K562 (cell line): ENCODE data around the gene NES. TPM values are rescaled to one million over a fixed set of nuclear protein-coding genes. Genes with fewer than 3 reads are reported as not detected.

Source experiments
- CSDE1 ChIP-seq, 2 experiments: fragments of 450-650 bp; IDR thresholded peaks; 2 replicates each; pipeline ENCODE4 v1.6.1; 2016; ENCODE audit warnings: mild to moderate bottlenecking in 1 of 2
- E2F3 ChIP-seq: fragments of 250-450 bp; sonication (Bioruptor Pico); IDR thresholded peaks from 2 replicates; pipeline ENCODE4 v1.4.0; 2020; ENCODE audit warnings: mild to moderate bottlenecking
- GTF2E2 ChIP-seq: fragments of 200-800 bp; sonication (Bioruptor generic); IDR thresholded peaks from 2 replicates; pipeline ENCODE4 v1.6.1; 2016; ENCODE audit warnings: missing genetic modification characterization, missing compliant biosample characterization
- RBFOX2 ChIP-seq: fragments of 200-400 bp; formaldehyde crosslinking; IDR thresholded peaks from 2 replicates; pipeline ENCODE4 v1.6.1; 2017; ENCODE audit warnings: low read depth, mild to moderate bottlenecking, low read length, moderate library complexity
- SIRT6 ChIP-seq: IDR thresholded peaks from one replicate; pipeline ENCODE4 v1.6.1; 2012; ENCODE audit warnings: low read depth, mild to moderate bottlenecking, control low read depth, inconsistent platforms, low read length, moderate library complexity
- SMAD2 ChIP-seq: fragments of 150-350 bp; IDR thresholded peaks from 2 replicates; pipeline ENCODE4 v1.6.1; 2014; ENCODE audit warnings: low read depth, mild to moderate bottlenecking, low read length
- SMARCE1 ChIP-seq: fragments of 450-650 bp; IDR thresholded peaks from 2 replicates; pipeline ENCODE4 v1.7.1; 2016; ENCODE audit warnings: mild to moderate bottlenecking
- TEAD1 ChIP-seq, 2 experiments: fragments of 450-650 bp in 1 of 2; sonication (generic) in 1 of 2; formaldehyde crosslinking; IDR thresholded peaks; 2 replicates each; pipeline versions ENCODE4 v1.4.0 to v1.8.0; 2020 to 2022; ENCODE audit warnings: mild to moderate bottlenecking in 2 of 2, missing genetic modification reagents in 1 of 2
- ZNF124 ChIP-seq: sonication (generic); formaldehyde crosslinking; IDR thresholded peaks from 2 replicates; pipeline ENCODE4 v1.8.1; 2022; ENCODE audit warnings: missing genetic modification reagents
- polyA plus RNA-seq, 8 experiments: library from polyadenylated mRNA; depleted of rRNA in 4 of 8; stranded (reverse) in 5 of 8; unstranded in 3 of 8; fragments of >200 nt; fragmentation: Nextera tagmentation in 2 of 8; fragmentation: Illumina TruSeq in 1 of 8; extraction: Ambion mirVana in 2 of 8; extraction: Trizol in 1 of 8; gene quantifications; 2 replicates each; pipeline versions ENCODE4 v1.2.1 to v1.2.3, GENCODE V29; 2011 to 2014; ENCODE audit warnings: inconsistent platforms in 1 of 8, missing spikeins in 1 of 8
- total RNA-seq, 7 experiments: library from RNA; depleted of rRNA in 6 of 7; stranded (reverse); fragments of >200 nt in 6 of 7; fragmentation: Illumina TruSeq in 2 of 7; extraction: Trizol in 2 of 7; gene quantifications; 2 replicates each; pipeline versions ENCODE4 v1.2.1 to v1.2.3, GENCODE V29; 2011 to 2021; ENCODE audit warnings: low replicate concordance in 1 of 7
- TF ChIP-seq, protein P1 (sequence below), 2 experiments: fragments of 250-450 bp in 1 of 2; fragments of 450-650 bp in 1 of 2; sonication (Bioruptor Pico) in 1 of 2; IDR thresholded peaks; 2 replicates each; pipeline versions ENCODE4 v1.6.1 to v1.8.0; 2016 to 2021; ENCODE audit warnings: mild to moderate bottlenecking in 2 of 2, moderate library complexity in 2 of 2, missing compliant biosample characterization in 1 of 2, missing genetic modification characterization in 1 of 2
- TF ChIP-seq, protein P2 (sequence below): fragments of 250-450 bp; sonication (Bioruptor Pico); IDR thresholded peaks from 2 replicates; pipeline ENCODE4 v1.8.0; 2021; ENCODE audit warnings: borderline replicate concordance, mild to moderate bottlenecking, moderate library complexity; ENCODE audit not compliant: poor library complexity, severe bottlenecking
- TF ChIP-seq, protein P3 (sequence below): fragments of 450-650 bp; IDR thresholded peaks from 2 replicates; pipeline ENCODE4 v1.6.1; 2016; ENCODE audit warnings: mild to moderate bottlenecking, moderate library complexity
- TF ChIP-seq, protein P4 (sequence below): fragments of 450-650 bp; IDR thresholded peaks from 2 replicates; pipeline ENCODE4 v1.6.1; 2016; ENCODE audit warnings: missing biosample characterization, missing genetic modification characterization

Gene NES
- total and polyA plus RNA-seq, 9 of the 15 experiments (the other 6 are each of a cell fraction or from before 2014, with no cell fraction given), result 0.10 to 8.6 (median 4.2) TPM

DNA sequence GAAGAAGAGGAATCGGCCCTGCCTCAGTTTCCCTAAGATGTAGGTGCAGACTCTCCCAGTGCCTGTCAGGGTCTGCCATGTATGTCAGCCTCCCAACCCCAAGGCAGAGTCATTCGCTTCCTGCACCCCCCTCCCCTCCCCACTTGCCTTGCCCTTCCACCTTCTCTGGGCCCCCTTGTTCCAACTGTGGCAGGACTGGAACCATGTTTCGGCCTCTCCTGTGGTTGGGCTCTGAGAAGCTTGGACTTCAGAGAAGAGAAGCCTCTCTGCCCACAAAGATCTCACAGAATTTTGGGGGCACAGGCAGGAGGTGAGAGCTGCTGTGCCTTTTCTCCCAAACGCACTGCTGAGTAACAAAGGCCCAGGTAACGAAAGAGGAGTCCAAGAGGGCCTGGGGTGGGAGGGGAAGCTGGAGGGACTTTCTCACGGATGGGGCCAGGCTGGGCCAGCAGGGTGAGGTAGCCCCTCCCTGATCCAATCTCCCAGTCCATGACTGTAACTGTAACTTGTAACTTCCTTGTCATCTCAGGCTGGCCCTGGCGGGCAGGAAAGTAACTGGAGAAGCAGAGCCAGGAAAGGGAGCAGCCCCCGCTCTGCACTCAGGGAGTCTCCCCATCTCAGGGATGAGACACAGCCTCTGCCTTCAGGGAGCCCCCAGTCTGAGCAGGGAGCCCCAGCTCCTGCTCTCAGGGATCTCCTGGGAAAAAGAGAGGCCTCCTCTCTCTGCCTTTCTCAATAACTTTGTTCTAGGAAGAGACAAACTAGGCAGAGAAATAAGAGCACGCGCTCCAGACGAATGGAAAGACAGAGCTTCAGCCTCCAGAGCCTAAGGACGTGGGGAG is 16.9 kb upstream of the NES start (continued):
- TF ChIP-seq E2F3 (CRISPR knock-in tag) (peak; percentile 33; the same call in 1 of the 2 replicates), TEAD1 (CRISPR knock-in tag; IDR thresholded peaks at IDR 0.05) (0 out of 4 replicates have a peak, but pooled peaks of 1 of the 2 experiments have one; percentile 1), ZNF124 (CRISPR knock-in tag) (no peak), GTF2E2 (no peak), SMARCE1 (0 out of 2 replicates have a peak, but pooled peaks have one; percentile 29), SIRT6 (no peak), CSDE1 (IDR thresholded peaks at IDR 0.05) (no peak), RBFOX2 (peak; percentile 53), SMAD2 (no peak)
- TF ChIP-seq, protein P1, sequence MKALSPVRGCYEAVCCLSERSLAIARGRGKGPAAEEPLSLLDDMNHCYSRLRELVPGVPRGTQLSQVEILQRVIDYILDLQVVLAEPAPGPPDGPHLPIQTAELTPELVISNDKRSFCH (CRISPR knock-in tag; IDR thresholded peaks at IDR 0.05), result 0 out of 2 replicates have a peak, but pooled peaks have one; percentile 17
- TF ChIP-seq, protein P1 (tag; IDR thresholded peaks at IDR 0.05), result peak; percentile 93
- TF ChIP-seq, protein P2, sequence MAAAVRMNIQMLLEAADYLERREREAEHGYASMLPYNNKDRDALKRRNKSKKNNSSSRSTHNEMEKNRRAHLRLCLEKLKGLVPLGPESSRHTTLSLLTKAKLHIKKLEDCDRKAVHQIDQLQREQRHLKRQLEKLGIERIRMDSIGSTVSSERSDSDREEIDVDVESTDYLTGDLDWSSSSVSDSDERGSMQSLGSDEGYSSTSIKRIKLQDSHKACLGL (CRISPR knock-in tag), result peak; percentile 38
- TF ChIP-seq, protein P3, sequence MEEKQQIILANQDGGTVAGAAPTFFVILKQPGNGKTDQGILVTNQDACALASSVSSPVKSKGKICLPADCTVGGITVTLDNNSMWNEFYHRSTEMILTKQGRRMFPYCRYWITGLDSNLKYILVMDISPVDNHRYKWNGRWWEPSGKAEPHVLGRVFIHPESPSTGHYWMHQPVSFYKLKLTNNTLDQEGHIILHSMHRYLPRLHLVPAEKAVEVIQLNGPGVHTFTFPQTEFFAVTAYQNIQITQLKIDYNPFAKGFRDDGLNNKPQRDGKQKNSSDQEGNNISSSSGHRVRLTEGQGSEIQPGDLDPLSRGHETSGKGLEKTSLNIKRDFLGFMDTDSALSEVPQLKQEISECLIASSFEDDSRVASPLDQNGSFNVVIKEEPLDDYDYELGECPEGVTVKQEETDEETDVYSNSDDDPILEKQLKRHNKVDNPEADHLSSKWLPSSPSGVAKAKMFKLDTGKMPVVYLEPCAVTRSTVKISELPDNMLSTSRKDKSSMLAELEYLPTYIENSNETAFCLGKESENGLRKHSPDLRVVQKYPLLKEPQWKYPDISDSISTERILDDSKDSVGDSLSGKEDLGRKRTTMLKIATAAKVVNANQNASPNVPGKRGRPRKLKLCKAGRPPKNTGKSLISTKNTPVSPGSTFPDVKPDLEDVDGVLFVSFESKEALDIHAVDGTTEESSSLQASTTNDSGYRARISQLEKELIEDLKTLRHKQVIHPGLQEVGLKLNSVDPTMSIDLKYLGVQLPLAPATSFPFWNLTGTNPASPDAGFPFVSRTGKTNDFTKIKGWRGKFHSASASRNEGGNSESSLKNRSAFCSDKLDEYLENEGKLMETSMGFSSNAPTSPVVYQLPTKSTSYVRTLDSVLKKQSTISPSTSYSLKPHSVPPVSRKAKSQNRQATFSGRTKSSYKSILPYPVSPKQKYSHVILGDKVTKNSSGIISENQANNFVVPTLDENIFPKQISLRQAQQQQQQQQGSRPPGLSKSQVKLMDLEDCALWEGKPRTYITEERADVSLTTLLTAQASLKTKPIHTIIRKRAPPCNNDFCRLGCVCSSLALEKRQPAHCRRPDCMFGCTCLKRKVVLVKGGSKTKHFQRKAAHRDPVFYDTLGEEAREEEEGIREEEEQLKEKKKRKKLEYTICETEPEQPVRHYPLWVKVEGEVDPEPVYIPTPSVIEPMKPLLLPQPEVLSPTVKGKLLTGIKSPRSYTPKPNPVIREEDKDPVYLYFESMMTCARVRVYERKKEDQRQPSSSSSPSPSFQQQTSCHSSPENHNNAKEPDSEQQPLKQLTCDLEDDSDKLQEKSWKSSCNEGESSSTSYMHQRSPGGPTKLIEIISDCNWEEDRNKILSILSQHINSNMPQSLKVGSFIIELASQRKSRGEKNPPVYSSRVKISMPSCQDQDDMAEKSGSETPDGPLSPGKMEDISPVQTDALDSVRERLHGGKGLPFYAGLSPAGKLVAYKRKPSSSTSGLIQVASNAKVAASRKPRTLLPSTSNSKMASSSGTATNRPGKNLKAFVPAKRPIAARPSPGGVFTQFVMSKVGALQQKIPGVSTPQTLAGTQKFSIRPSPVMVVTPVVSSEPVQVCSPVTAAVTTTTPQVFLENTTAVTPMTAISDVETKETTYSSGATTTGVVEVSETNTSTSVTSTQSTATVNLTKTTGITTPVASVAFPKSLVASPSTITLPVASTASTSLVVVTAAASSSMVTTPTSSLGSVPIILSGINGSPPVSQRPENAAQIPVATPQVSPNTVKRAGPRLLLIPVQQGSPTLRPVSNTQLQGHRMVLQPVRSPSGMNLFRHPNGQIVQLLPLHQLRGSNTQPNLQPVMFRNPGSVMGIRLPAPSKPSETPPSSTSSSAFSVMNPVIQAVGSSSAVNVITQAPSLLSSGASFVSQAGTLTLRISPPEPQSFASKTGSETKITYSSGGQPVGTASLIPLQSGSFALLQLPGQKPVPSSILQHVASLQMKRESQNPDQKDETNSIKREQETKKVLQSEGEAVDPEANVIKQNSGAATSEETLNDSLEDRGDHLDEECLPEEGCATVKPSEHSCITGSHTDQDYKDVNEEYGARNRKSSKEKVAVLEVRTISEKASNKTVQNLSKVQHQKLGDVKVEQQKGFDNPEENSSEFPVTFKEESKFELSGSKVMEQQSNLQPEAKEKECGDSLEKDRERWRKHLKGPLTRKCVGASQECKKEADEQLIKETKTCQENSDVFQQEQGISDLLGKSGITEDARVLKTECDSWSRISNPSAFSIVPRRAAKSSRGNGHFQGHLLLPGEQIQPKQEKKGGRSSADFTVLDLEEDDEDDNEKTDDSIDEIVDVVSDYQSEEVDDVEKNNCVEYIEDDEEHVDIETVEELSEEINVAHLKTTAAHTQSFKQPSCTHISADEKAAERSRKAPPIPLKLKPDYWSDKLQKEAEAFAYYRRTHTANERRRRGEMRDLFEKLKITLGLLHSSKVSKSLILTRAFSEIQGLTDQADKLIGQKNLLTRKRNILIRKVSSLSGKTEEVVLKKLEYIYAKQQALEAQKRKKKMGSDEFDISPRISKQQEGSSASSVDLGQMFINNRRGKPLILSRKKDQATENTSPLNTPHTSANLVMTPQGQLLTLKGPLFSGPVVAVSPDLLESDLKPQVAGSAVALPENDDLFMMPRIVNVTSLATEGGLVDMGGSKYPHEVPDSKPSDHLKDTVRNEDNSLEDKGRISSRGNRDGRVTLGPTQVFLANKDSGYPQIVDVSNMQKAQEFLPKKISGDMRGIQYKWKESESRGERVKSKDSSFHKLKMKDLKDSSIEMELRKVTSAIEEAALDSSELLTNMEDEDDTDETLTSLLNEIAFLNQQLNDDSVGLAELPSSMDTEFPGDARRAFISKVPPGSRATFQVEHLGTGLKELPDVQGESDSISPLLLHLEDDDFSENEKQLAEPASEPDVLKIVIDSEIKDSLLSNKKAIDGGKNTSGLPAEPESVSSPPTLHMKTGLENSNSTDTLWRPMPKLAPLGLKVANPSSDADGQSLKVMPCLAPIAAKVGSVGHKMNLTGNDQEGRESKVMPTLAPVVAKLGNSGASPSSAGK, result no peak
- TF ChIP-seq, protein P4, sequence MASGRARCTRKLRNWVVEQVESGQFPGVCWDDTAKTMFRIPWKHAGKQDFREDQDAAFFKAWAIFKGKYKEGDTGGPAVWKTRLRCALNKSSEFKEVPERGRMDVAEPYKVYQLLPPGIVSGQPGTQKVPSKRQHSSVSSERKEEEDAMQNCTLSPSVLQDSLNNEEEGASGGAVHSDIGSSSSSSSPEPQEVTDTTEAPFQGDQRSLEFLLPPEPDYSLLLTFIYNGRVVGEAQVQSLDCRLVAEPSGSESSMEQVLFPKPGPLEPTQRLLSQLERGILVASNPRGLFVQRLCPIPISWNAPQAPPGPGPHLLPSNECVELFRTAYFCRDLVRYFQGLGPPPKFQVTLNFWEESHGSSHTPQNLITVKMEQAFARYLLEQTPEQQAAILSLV (tag), result peak; percentile 80; the same call in 1 of the 2 replicates
